PC-3 (cell line): ENCODE measurements around the gene ERCC2. TPM values are rescaled to one million over a fixed set of nuclear protein-coding genes. Genes with fewer than 3 reads are reported as not detected.

Experiments
- ATAC-seq: fragments of 200-7000 bp; cut with Tn5 transposase; 2 replicates; pipeline ENCODE4 v1.9.1; 2020; ENCODE audit warnings: mild to moderate bottlenecking, moderate library complexity
- BruUV-seq: library from RNA; stranded (reverse); fragments of 400-500 nt; replicated peaks from 2 replicates; lab custom pipeline; 2021; lab: Mats Ljungman, UMichigan
- CTCF ChIA-PET: fragments of 300-600 bp; sonication (Branson Sonifier 250); formaldehyde crosslinking; loops from one replicate; lab custom pipeline; 2022; ENCODE audit warnings: antibody characterized with exemption; lab: Charles Lee
- POLR2A ChIA-PET: fragments of 300-600 bp; sonication (Branson Sonifier 250); formaldehyde crosslinking; loops from one replicate; lab custom pipeline; 2022; ENCODE audit warnings: antibody characterized with exemption; ENCODE audit not compliant: unreplicated experiment; lab: Charles Lee
- DNase-seq: peaks from one replicate; pipeline ENCODE4 v3.0.0-alpha.2; 2015
- H2AFZ ChIP-seq: fragments of 300-600 bp; sonication (generic); 2 replicates; pipeline ENCODE4 v1.6.0; 2016; ENCODE audit warnings: antibody characterized with exemption, low read length
- H3F3A ChIP-seq: fragments of 300-600 bp; sonication (generic); one replicate; pipeline ENCODE4 v1.6.0; 2017; ENCODE audit warnings: antibody characterized with exemption, low read length, control low read depth, mild to moderate bottlenecking; ENCODE audit not compliant: unreplicated experiment
- H3K27ac ChIP-seq: fragments of 300-600 bp; sonication (generic); 2 replicates; pipeline ENCODE4 v1.5.1; 2016; ENCODE audit warnings: mild to moderate bottlenecking, low read length
- H3K27me3 ChIP-seq: fragments of 300-600 bp; sonication (generic); 2 replicates; pipeline ENCODE4 v1.6.1; 2016; ENCODE audit warnings: low read length, mixed read lengths
- H3K36me3 ChIP-seq: fragments of 300-600 bp; sonication (generic); 2 replicates; pipeline ENCODE4 v1.6.1; 2016; ENCODE audit warnings: low read depth, mixed run types, low read length, mixed read lengths
- H3K4me1 ChIP-seq: fragments of 300-600 bp; sonication (generic); 2 replicates; pipeline ENCODE4 v1.5.1; 2016; ENCODE audit warnings: low read length; ENCODE audit not compliant: insufficient read depth
- H3K4me2 ChIP-seq: fragments of 300-600 bp; sonication (generic); 2 replicates; pipeline ENCODE4 v1.6.0; 2016; ENCODE audit warnings: low read length
- H3K4me3 ChIP-seq: fragments of 300-600 bp; sonication (generic); 2 replicates; pipeline ENCODE4 v1.5.1; 2016; ENCODE audit warnings: mild to moderate bottlenecking, low read length, mixed read lengths
- H3K79me2 ChIP-seq: fragments of 300-600 bp; sonication (generic); 2 replicates; pipeline ENCODE4 v1.6.1; 2017; ENCODE audit warnings: low read length, mixed read lengths
- H3K9ac ChIP-seq: fragments of 300-600 bp; sonication (generic); 2 replicates; pipeline ENCODE4 v1.6.0; 2016; ENCODE audit warnings: mild to moderate bottlenecking, low read length
- H3K9me2 ChIP-seq: fragments of 300-600 bp; sonication (generic); replicated peaks from 2 replicates; pipeline ENCODE4 v1.6.1; 2016; ENCODE audit warnings: mixed run types, low read length, mixed read lengths
- H3K9me3 ChIP-seq: fragments of 300-600 bp; sonication (generic); 2 replicates; pipeline ENCODE4 v1.6.1; 2016; ENCODE audit warnings: low read length, mixed read lengths
- H4K20me1 ChIP-seq: fragments of 300-600 bp; sonication (generic); 2 replicates; pipeline ENCODE4 v1.6.1; 2016; ENCODE audit warnings: low read length, mixed read lengths
- EZH2 ChIP-seq: fragments of 300-600 bp; sonication (generic); IDR thresholded peaks from one replicate; pipeline ENCODE4 v1.6.1; 2017; ENCODE audit warnings: antibody characterized with exemption, mild to moderate bottlenecking, low read length; ENCODE audit not compliant: unreplicated experiment
- EZH2phosphoT487 ChIP-seq: fragments of 300-600 bp; sonication (generic); IDR thresholded peaks from 2 replicates; pipeline ENCODE4 v1.6.1; 2018; ENCODE audit warnings: mild to moderate bottlenecking, antibody characterized with exemption, low read length, borderline replicate concordance
- intact Hi-C: fragments of 100-400 bp; cut with micrococcal nuclease; formaldehyde crosslinking; loops from 2 replicates; pipeline ENCODE4 v1.9.0; 2023
- total RNA-seq: library from RNA; depleted of rRNA; stranded (reverse); fragments of >200 nt; gene quantifications from 2 replicates; pipeline ENCODE4 v1.2.3, GENCODE V29; 2014
- TF ChIP-seq, protein P1 (sequence below): fragments of 300-600 bp; sonication (generic); conservative IDR thresholded peaks from 2 replicates; pipeline ENCODE4 v1.5.1; 2017; ENCODE audit warnings: antibody characterized with exemption, low read depth, mild to moderate bottlenecking, low read length

Gene ERCC2
- total RNA-seq, 1 experiment from 2014 or later: 48.0 TPM

DNA sequence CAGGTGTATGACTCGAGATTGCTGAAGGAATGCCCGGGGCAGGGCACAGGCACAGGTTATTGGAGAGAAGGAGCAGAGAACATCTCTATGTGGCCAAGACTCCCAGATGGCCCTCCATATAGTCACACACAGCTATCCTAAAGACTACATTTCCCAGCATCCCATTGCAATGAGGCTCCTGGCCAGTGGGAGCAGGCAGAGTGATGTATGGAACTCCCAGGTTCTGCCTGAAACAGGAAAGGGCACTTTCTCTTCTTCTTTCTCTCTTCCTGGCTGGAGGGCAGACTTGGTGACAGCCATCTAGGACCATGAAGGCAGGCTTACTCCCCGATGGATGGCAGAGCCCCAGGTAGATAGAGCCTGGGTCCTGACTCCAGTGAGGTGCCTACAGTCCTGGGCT is 21.0 kb upstream of the ERCC2 start:
- DNase-seq (peak; percentile 25), ATAC-seq (peak; percentile 64)
- H3K27me3 ChIP-seq: no peaks in the 10 kb centered on the region
- H3K9ac ChIP-seq: no peak overlapping the region
- H3K27ac ChIP-seq: no peak overlapping the region
- H3K4me1 ChIP-seq: no peaks in the 10 kb centered on the region
- no peaks in the 10 kb centered on the region for H3F3A ChIP-seq
- intact Hi-C loops: no loop called here
- H4K20me1 ChIP-seq: no peaks in the 10 kb centered on the region
- H3K4me2 ChIP-seq: no peak overlapping the region
- TF ChIP-seq EZH2phosphoT487 (no peak), EZH2 (no peak)
- TF ChIP-seq, protein P1, sequence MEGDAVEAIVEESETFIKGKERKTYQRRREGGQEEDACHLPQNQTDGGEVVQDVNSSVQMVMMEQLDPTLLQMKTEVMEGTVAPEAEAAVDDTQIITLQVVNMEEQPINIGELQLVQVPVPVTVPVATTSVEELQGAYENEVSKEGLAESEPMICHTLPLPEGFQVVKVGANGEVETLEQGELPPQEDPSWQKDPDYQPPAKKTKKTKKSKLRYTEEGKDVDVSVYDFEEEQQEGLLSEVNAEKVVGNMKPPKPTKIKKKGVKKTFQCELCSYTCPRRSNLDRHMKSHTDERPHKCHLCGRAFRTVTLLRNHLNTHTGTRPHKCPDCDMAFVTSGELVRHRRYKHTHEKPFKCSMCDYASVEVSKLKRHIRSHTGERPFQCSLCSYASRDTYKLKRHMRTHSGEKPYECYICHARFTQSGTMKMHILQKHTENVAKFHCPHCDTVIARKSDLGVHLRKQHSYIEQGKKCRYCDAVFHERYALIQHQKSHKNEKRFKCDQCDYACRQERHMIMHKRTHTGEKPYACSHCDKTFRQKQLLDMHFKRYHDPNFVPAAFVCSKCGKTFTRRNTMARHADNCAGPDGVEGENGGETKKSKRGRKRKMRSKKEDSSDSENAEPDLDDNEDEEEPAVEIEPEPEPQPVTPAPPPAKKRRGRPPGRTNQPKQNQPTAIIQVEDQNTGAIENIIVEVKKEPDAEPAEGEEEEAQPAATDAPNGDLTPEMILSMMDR: no peak
- peaks cover 5% of the 10 kb centered on the region; the same call in 1 of the 2 replicates for H3K36me3 ChIP-seq
- H3K79me2 ChIP-seq: no peaks in the 10 kb centered on the region
- H2AFZ ChIP-seq: no peak overlapping the region
- no peaks in the 10 kb centered on the region for H3K9me2 ChIP-seq
- ChIA-PET POLR2A (interaction anchor here (0.7 kb wide), 1 partner anchor 138 kb away, joined by 8 read pairs; no protein-coding TSS in a partner anchor), CTCF (no interaction called here)
- no TSS peak for BruUV-seq
- H3K9me3 ChIP-seq: no peaks in the 10 kb centered on the region
- no peak overlapping the region for H3K4me3 ChIP-seq

DNA sequence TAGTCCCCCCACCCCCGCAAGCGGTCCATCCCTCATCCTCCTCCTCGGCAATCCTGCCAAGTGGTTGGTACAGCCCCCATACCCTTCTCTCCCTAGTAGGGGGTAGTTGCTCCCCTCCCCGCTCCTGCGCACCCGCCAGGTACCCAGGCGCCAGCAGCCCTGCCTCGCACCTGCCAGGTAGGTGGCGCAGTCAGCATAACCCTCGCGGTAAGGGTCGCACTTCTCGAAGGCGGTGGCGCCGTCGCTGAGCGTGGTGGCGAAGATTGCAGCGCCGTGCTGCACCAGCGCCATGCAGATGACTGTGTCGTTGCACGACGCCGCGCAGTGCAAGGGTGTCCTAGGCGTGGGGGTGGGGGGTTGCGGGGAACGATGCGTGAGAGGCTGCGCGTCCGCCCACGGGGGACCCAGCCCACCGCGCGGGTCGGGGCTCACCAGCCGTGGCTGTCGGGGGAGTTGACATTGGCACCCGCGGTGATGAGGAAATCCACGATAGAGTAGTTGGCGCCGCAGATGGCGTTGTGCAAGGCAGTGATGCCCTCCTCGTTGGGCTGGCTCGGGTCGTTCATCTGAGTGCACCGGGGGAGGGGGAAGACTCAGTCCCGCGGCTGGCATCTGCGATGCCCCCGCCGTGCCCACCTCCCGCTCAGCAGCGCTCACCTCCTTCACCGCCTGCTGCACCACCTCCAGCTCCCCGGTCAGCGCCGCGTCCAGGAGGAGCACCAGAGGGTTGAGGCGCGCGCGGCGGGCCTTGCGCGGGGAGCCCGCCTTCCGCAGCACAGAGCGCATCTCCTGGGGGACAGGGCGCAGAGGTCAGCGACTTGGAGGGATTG is 15.2 kb upstream of the ERCC2 start:
- H3K36me3 ChIP-seq: no peaks in the 10 kb centered on the region
- BruUV-seq: no TSS peak

More for the DNA sequence above, 15.2 kb upstream of the ERCC2 start:
- TF ChIP-seq EZH2phosphoT487 (no peak), EZH2 (no peak)
- TF ChIP-seq, protein P1: no peak
- no peaks in the 10 kb centered on the region for H3K4me1 ChIP-seq
- CTCF ChIA-PET: no interaction called here
- no peak overlapping the region for H2AFZ ChIP-seq
- H3K4me3 ChIP-seq: no peak overlapping the region
- no peak overlapping the region for H3K27ac ChIP-seq
- ATAC-seq (no peak), DNase-seq (no peak)
- H3K79me2 ChIP-seq: no peaks in the 10 kb centered on the region
- no peaks in the 10 kb centered on the region for H3K9me2 ChIP-seq
- POLR2A ChIA-PET: no interaction called here
- no peaks in the 10 kb centered on the region for H3K9me3 ChIP-seq
- H4K20me1 ChIP-seq: no peaks in the 10 kb centered on the region
- no peak overlapping the region for H3K9ac ChIP-seq
- H3F3A ChIP-seq: no peaks in the 10 kb centered on the region
- H3K27me3 ChIP-seq: no peaks in the 10 kb centered on the region
- intact Hi-C loops: no loop called here
- no peak overlapping the region for H3K4me2 ChIP-seq
